Activated T-cell treated with anti-CD3 and anti-CD28 coated beads, Interleukin-2, amount 50 U/mL, for 4 hours (primary cell): Measurements from ENCODE around the gene RNF152. TPM values are rescaled to one million over a fixed set of nuclear protein-coding genes. Genes with fewer than 3 reads are reported as not detected.
A peak's percentile ranks its signal among the peaks of the same experiment; 100 is the strongest.
"Not testable (repeated sequence)": the region's sequence is repeated elsewhere in the genome, so short reads cannot be mapped to it uniquely, and the experiment has no call there.

ENCODE experiments used
- ATAC-seq, 2 donors: fragments of 200-7000 bp; cut with Tn5 transposase; one replicate each; pipeline ENCODE4 v1.10.0; 2021
- DNase-seq: peaks from one replicate; pipeline ENCODE4 v3.0.0-alpha.2; 2020
- H3K27me3 Mint-ChIP-seq: one replicate; pipeline ENCODE4 v1.8.0; 2021; ENCODE audit warnings: low read depth, mixed read lengths
- H3K36me3 Mint-ChIP-seq: one replicate; pipeline ENCODE4 v1.8.0; 2022; ENCODE audit warnings: mixed read lengths; ENCODE audit not compliant: insufficient read depth
- H3K4me1 Mint-ChIP-seq: one replicate; pipeline ENCODE4 v1.8.0; 2021; ENCODE audit warnings: low read depth, mixed read lengths
- H3K4me3 Mint-ChIP-seq: one replicate; pipeline ENCODE4 v1.8.0; 2021; ENCODE audit warnings: mild to moderate bottlenecking, moderate library complexity, mixed read lengths
- H3K9me3 Mint-ChIP-seq: one replicate; pipeline ENCODE4 v1.8.0; 2021; ENCODE audit warnings: mixed read lengths
- total RNA-seq, 3 donors: library from RNA; stranded (reverse); gene quantifications; one replicate each; pipeline ENCODE4 v1.2.1, GENCODE V29; 2021

The RNF152 gene
- total RNA-seq, 3 donors from 2014 or later, result 0.43 to 1.6 (median 1.2) TPM

GRCh38 chr18:61787011-61787670, 105.7 kb downstream of the RNF152 start:
- not testable (repeated sequence) for H3K9me3 Mint-ChIP-seq, H3K27me3 Mint-ChIP-seq, ATAC-seq, H3K36me3 Mint-ChIP-seq, H3K4me1 Mint-ChIP-seq, H3K4me3 Mint-ChIP-seq, DNase-seq

GRCh38 chr18:61785588-61785987, 107.2 kb downstream of the RNF152 start:
- Mint-ChIP-seq H3K36me3 (no peaks in the 10 kb centered on the region), H3K4me3 (no peak overlapping the region), H3K4me1 (no peaks in the 10 kb centered on the region), H3K9me3 (peaks cover 10% of the 10 kb centered on the region), H3K27me3 (peaks cover 4% of the 10 kb centered on the region)
- DNase-seq, result no peak
- ATAC-seq, result no peak

DNA sequence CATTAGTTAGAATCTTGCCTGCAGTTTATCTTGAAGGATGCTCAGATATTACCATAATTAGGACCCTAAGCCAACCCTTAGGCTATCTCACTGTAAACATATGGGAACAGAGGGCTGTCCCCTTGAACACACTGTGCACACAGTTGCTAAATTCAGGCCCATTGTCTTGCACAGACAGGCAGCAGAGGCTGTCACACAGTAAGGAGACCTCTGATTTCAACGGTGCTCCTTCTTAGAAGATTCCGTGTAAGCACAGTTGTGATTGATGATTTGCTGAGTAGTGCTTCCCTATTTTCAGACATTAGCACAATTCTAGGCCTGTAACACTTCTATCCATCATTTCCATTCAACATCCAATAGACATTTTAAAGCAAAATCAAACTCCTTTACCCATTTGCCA, 108.0 kb downstream of the RNF152 start:
- ATAC-seq (no peak), DNase-seq (no peak)
- H3K9me3 Mint-ChIP-seq, result peaks cover 10% of the 10 kb centered on the region
- H3K4me1 Mint-ChIP-seq, result no peaks in the 10 kb centered on the region
- H3K4me3 Mint-ChIP-seq, result no peak overlapping the region
- no peaks in the 10 kb centered on the region for H3K36me3 Mint-ChIP-seq
- peaks cover 4% of the 10 kb centered on the region for H3K27me3 Mint-ChIP-seq

DNA sequence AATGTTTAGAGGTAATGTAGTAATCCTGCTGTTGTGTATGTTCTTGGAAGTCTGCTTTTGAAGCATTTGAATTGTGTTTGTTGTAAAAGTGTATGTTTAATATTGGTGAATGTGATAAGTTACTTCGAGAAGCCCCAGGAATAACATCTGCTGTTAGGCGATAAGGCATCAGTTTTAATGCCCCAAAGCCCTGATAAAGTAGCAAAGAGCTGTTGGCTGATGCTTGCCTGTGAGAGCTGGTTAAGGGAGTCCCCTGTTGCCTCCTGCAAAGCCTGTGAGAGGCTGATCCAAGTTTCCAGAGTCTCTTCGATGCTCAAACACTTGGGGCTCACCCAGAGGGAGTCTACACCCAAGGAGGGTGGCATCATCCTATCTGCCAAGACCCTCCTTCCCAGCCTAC, 110.3 kb downstream of the RNF152 start:
- no peaks in the 10 kb centered on the region for H3K36me3 Mint-ChIP-seq
- H3K9me3 Mint-ChIP-seq, result peaks cover 9% of the 10 kb centered on the region
- no peaks in the 10 kb centered on the region for H3K27me3 Mint-ChIP-seq
- H3K4me1 Mint-ChIP-seq, result no peaks in the 10 kb centered on the region
- ATAC-seq (no peak), DNase-seq (no peak)
- H3K4me3 Mint-ChIP-seq, result no peak overlapping the region

DNA sequence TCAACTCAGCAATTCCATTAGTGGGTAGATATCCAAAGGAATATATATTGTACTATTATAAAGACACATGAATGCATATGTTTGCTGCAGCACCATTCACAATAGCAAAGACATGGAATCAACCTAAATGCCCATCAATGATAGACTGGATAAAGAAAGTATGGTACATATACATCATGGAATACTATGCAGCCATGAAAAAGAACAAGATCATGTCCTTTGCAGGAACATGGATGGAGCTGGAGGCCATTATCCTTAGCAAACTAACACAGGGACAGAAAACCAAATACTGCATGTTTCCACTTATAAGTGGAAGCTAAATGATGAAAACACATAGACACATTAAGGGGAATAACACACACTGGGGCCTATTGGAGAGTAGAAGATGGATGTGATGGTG, 116.6 kb downstream of the RNF152 start:
- H3K27me3 Mint-ChIP-seq, H3K4me1 Mint-ChIP-seq, H3K36me3 Mint-ChIP-seq, H3K4me3 Mint-ChIP-seq, DNase-seq, ATAC-seq: not testable (repeated sequence)
- H3K9me3 Mint-ChIP-seq, result peaks cover 16% of the 10 kb centered on the region

DNA sequence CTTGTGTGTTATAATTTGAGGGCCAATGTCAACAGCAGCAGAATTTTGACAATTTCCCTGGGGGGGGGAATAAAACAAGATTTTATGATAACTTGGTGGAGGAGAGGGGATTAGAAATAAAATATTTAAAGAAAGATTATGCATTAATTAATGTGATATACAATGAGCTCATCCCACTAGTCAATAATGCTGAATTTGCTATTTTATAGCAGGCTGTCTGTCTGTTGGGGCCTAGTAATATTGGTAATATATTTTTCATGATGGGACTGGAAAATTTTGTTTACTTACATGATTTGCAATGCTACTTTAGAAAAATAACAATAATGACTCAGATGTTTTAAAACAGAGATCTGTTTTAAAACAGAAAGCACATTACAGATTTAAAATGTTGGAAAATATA, 118.0 kb downstream of the RNF152 start:
- Mint-ChIP-seq H3K27me3 (peaks cover 5% of the 10 kb centered on the region), H3K4me1 (no peaks in the 10 kb centered on the region), H3K36me3 (peaks cover 4% of the 10 kb centered on the region), H3K4me3 (no peak overlapping the region), H3K9me3 (peaks cover 16% of the 10 kb centered on the region)
- DNase-seq (no peak), ATAC-seq (no peak)

DNA sequence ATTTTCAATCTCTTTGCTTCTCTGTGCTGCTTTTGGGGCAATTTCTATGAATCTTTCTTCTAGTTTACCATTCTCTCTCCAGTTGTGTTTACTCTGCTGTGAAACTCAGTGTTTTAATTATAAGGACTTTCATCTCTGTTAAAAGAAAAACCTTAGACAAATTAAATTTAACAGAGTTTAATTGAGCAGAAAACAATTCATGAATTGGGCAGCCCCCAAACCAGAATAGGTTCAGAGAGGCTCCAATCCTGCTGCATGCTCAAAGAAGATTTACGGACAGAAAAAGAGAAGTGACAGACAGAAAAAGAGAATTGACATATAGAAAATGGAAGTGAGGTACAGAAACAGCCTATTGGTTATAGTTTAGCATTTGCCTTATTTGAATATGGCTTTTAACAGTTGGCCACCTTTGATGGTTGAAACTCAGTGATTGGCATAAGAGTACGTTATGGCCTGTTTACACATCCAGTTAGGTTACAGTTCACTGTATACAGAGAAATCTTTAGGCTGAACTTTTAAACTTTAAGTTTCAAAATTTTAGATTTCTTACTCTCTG, 120.4 kb downstream of the RNF152 start:
- H3K4me1 Mint-ChIP-seq, result no peaks in the 10 kb centered on the region
- peaks cover 4% of the 10 kb centered on the region for H3K36me3 Mint-ChIP-seq
- peaks cover 12% of the 10 kb centered on the region for H3K27me3 Mint-ChIP-seq
- no peak for DNase-seq
- no peak overlapping the region for H3K4me3 Mint-ChIP-seq
- ATAC-seq, result no peak
- H3K9me3 Mint-ChIP-seq, result peaks cover 12% of the 10 kb centered on the region

GRCh38 chr18:61771861-61772260, 120.9 kb downstream of the RNF152 start:
- peaks cover 12% of the 10 kb centered on the region for H3K9me3 Mint-ChIP-seq
- no peaks in the 10 kb centered on the region for H3K4me1 Mint-ChIP-seq
- H3K27me3 Mint-ChIP-seq, result peaks cover 12% of the 10 kb centered on the region
- H3K36me3 Mint-ChIP-seq, result peaks cover 4% of the 10 kb centered on the region
- ATAC-seq, result no peak
- no peak for DNase-seq
- no peak overlapping the region for H3K4me3 Mint-ChIP-seq

DNA sequence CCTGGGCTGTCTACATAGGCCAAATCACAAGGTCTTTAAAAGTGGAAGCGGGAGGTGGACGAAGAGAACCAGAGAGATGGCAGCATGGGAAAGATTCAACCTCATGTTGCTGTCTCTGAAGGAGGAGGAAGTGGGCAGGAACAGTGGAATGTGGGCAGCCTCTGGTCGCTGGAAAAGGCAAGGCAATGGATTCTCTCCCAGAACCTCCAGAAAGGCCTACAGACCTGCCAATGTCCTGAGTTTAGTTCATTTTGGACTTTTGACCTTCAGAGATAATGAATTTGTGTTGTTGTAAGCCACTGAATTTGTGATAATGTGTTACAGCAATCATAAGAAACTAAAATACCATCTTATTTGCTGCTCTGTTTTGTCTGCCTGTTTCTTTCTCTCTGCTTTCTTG, 122.5 kb downstream of the RNF152 start:
- Mint-ChIP-seq H3K9me3 (no peaks in the 10 kb centered on the region), H3K27me3 (peaks cover 12% of the 10 kb centered on the region), H3K4me3 (no peak overlapping the region), H3K4me1 (no peaks in the 10 kb centered on the region), H3K36me3 (no peaks in the 10 kb centered on the region)
- DNase-seq (no peak), ATAC-seq (no peak)

GRCh38 chr18:61766266-61766884, 126.4 kb downstream of the RNF152 start:
- Mint-ChIP-seq H3K36me3 (no peaks in the 10 kb centered on the region), H3K4me1 (peaks cover 5% of the 10 kb centered on the region), H3K9me3 (no peaks in the 10 kb centered on the region), H3K27me3 (peaks cover 10% of the 10 kb centered on the region), H3K4me3 (no peak overlapping the region)
- no peak for DNase-seq
- no peak for ATAC-seq

DNA sequence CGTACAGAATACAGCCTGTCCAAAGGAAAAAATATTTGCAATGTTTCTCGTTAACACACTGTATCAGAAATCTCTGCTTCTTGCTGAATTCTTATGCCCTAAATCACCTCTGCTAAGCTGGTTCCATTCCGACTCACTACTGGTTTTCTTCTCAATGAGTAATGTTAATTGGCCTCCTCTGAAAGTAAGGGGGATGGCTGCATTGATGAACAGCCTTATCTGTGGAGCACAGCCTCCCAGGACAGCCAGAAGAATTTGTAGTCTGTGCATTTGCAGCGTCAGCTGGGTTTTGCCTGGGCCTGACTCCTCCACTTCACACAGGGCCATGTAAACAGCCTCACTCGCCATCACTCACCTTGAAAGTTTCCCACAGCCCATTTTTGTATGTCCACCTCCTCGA, 127.7 kb downstream of the RNF152 start:
- peak; percentile 34 to 53 for ATAC-seq
- Mint-ChIP-seq H3K36me3 (no peaks in the 10 kb centered on the region), H3K4me3 (no peak overlapping the region)

GRCh38 chr18:61764381-61764780, 128.4 kb downstream of the RNF152 start:
- H3K36me3 Mint-ChIP-seq, result no peaks in the 10 kb centered on the region
- DNase-seq (no peak), ATAC-seq (peak; percentile 46 to 76)
- H3K4me1 Mint-ChIP-seq, result peaks cover 5% of the 10 kb centered on the region
- H3K9me3 Mint-ChIP-seq, result no peaks in the 10 kb centered on the region
- H3K27me3 Mint-ChIP-seq, result peaks cover 5% of the 10 kb centered on the region
- no peak overlapping the region for H3K4me3 Mint-ChIP-seq

More for the DNA sequence above, 127.7 kb downstream of the RNF152 start:
- Mint-ChIP-seq H3K27me3 (peaks cover 12% of the 10 kb centered on the region), H3K4me1 (peaks cover 5% of the 10 kb centered on the region), H3K9me3 (no peaks in the 10 kb centered on the region)
- no peak for DNase-seq

DNA sequence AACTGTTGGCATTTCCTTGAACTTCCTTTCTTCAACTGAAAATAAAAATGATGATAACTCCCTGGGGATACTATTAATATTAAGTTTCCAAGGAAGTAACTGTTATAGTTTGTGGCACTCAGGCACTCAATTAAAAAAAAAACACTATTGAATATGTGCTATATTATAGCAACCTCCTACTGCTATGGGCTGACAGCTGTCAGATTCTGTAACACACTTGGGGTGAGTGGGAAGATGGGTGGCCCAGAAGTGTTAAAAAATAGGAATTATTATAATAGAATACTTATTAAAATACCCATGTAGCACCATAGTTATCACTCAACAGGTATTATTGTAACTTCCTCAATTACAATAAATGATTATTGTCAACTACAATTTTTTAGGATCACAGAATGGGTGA, 130.9 kb downstream of the RNF152 start:
- DNase-seq, result no peak
- no peaks in the 10 kb centered on the region for H3K9me3 Mint-ChIP-seq
- no peaks in the 10 kb centered on the region for H3K36me3 Mint-ChIP-seq
- peaks cover 4% of the 10 kb centered on the region for H3K27me3 Mint-ChIP-seq
- ATAC-seq, result no peak
- H3K4me1 Mint-ChIP-seq, result peaks cover 5% of the 10 kb centered on the region
- no peak overlapping the region for H3K4me3 Mint-ChIP-seq
